Measurements from ENCODE around the gene STAT5B. TPM values are rescaled to one million over a fixed set of nuclear protein-coding genes. Genes with fewer than 3 reads are reported as not detected.

The STAT5B gene
- total RNA-seq, 1 experiment from 2014 or later, result 36.4 TPM

GRCh38 chr17:42276609-42277341, 584 bp upstream of the STAT5B start (continued):
- TF ChIP-seq, protein P1, sequence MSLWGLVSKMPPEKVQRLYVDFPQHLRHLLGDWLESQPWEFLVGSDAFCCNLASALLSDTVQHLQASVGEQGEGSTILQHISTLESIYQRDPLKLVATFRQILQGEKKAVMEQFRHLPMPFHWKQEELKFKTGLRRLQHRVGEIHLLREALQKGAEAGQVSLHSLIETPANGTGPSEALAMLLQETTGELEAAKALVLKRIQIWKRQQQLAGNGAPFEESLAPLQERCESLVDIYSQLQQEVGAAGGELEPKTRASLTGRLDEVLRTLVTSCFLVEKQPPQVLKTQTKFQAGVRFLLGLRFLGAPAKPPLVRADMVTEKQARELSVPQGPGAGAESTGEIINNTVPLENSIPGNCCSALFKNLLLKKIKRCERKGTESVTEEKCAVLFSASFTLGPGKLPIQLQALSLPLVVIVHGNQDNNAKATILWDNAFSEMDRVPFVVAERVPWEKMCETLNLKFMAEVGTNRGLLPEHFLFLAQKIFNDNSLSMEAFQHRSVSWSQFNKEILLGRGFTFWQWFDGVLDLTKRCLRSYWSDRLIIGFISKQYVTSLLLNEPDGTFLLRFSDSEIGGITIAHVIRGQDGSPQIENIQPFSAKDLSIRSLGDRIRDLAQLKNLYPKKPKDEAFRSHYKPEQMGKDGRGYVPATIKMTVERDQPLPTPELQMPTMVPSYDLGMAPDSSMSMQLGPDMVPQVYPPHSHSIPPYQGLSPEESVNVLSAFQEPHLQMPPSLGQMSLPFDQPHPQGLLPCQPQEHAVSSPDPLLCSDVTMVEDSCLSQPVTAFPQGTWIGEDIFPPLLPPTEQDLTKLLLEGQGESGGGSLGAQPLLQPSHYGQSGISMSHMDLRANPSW (CRISPR knock-in tag; conservative IDR thresholded peaks at IDR 0.05; ENCODE audit: low read depth), result no peak
- TF ChIP-seq SP1 (CRISPR knock-in tag; conservative IDR thresholded peaks at IDR 0.05) (0 out of 2 replicates have a peak, but pooled peaks have one; percentile 4), RELA (CRISPR knock-in tag; IDR thresholded peaks at IDR 0.05; ENCODE audit: borderline replicate concordance) (no peak; the same call in 1 of the 2 replicates), ZNF121 (CRISPR knock-in tag; IDR thresholded peaks at IDR 0.05) (no peak), NFATC4 (CRISPR knock-in tag; IDR thresholded peaks at IDR 0.05) (no peak), HMGXB4 (CRISPR knock-in tag; IDR thresholded peaks at IDR 0.05) (peak; percentile 46; the same call in 1 of the 2 replicates), NFYB (CRISPR knock-in tag; conservative IDR thresholded peaks at IDR 0.05; ENCODE audit: low read depth) (no peak), E2F5 (CRISPR knock-in tag; IDR thresholded peaks at IDR 0.05) (peak; percentile 25; the same call in 1 of the 2 replicates), AFF4 (CRISPR knock-in tag; IDR thresholded peaks at IDR 0.05; ENCODE audit: borderline replicate concordance) (no peak), KAT7 (CRISPR knock-in tag; IDR thresholded peaks at IDR 0.05; ENCODE audit: borderline replicate concordance) (peak; percentile 82; the same call in 1 of the 2 replicates), GTF2I (CRISPR knock-in tag; conservative IDR thresholded peaks at IDR 0.05) (no peak)
- TF ChIP-seq, protein P2, sequence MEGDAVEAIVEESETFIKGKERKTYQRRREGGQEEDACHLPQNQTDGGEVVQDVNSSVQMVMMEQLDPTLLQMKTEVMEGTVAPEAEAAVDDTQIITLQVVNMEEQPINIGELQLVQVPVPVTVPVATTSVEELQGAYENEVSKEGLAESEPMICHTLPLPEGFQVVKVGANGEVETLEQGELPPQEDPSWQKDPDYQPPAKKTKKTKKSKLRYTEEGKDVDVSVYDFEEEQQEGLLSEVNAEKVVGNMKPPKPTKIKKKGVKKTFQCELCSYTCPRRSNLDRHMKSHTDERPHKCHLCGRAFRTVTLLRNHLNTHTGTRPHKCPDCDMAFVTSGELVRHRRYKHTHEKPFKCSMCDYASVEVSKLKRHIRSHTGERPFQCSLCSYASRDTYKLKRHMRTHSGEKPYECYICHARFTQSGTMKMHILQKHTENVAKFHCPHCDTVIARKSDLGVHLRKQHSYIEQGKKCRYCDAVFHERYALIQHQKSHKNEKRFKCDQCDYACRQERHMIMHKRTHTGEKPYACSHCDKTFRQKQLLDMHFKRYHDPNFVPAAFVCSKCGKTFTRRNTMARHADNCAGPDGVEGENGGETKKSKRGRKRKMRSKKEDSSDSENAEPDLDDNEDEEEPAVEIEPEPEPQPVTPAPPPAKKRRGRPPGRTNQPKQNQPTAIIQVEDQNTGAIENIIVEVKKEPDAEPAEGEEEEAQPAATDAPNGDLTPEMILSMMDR (IDR thresholded peaks at IDR 0.05), result no peak
- TF ChIP-seq, protein P3, sequence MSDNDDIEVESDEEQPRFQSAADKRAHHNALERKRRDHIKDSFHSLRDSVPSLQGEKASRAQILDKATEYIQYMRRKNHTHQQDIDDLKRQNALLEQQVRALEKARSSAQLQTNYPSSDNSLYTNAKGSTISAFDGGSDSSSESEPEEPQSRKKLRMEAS (CRISPR knock-in tag; IDR thresholded peaks at IDR 0.05), result peak; percentile 62; the same call in 1 of the 2 replicates
